Measurements from ENCODE around the gene MYH14. TPM values are rescaled to one million over a fixed set of nuclear protein-coding genes. Genes with fewer than 3 reads are reported as not detected.

Gene MYH14
- total and polyA plus RNA-seq, 2 of the 8 experiments (the other 6 are each of a cell fraction or from before 2014, with no cell fraction given): 17.3 to 28.6 TPM

GRCh38 chr19:50269653-50270052 is 66.2 kb downstream of the MYH14 start:
- TF ChIP-seq GABPA (IDR thresholded peaks at IDR 0.05; ENCODE audit: borderline replicate concordance, insufficient read depth, low read length): no peak
- TF ChIP-seq NANOG (IDR thresholded peaks at IDR 0.05; ENCODE audit: insufficient read depth, low read depth, low read length, poor library complexity, severe bottlenecking): no peak
- no peak for TF ChIP-seq SIX5 (IDR thresholded peaks at IDR 0.05; ENCODE audit: low read depth, low read length)
- no peak for TF ChIP-seq CHD1 (IDR thresholded peaks at IDR 0.05; ENCODE audit: low read depth, low read length)
- no peak for TF ChIP-seq YY1 (IDR thresholded peaks at IDR 0.05; ENCODE audit: low read depth, low read length)
- no peak for TF ChIP-seq TAF7 (optimal IDR thresholded peaks at IDR 0.05; ENCODE audit: borderline replicate concordance, low read depth, low read length)
- TF ChIP-seq TAF1 (IDR thresholded peaks at IDR 0.05; ENCODE audit: low read depth, low read length): no peak
- TF ChIP-seq SIN3A (conservative IDR thresholded peaks at IDR 0.05 in 1 of 2, IDR thresholded peaks at IDR 0.05 in 1 of 2; ENCODE audit: low read depth in 1 of 2, low read length in 2 of 2): no peak
- TF ChIP-seq NRF1 (IDR thresholded peaks at IDR 0.05; ENCODE audit: low read depth, low read length): no peak
- TF ChIP-seq ASH2L (IDR thresholded peaks at IDR 0.05; ENCODE audit: low read length): no peak
- H4K91ac ChIP-seq (replicated peaks; ENCODE audit: insufficient read length, low read length): no peak overlapping the region
- no peaks in the 10 kb centered on the region for H3K79me1 ChIP-seq (ENCODE audit: low read depth, low read length)
- H2BK5ac ChIP-seq (ENCODE audit: low read depth, low read length): no peak overlapping the region; the same call in 1 of the 2 replicates
- H3K23ac ChIP-seq (ENCODE audit: insufficient read length): no peak overlapping the region
- no peak overlapping the region for H2BK120ac ChIP-seq (replicated peaks; ENCODE audit: low read depth, low read length)
- H2AK5ac ChIP-seq (ENCODE audit: low read depth, low read length): no peak overlapping the region
- H3K56ac ChIP-seq (replicated peaks; ENCODE audit: insufficient read length, low read depth, low read length): no peak overlapping the region
- no peaks in the 10 kb centered on the region for H3K79me2 ChIP-seq (ENCODE audit: control insufficient read depth in 1 of 2, insufficient read depth in 2 of 2, low read length in 2 of 2)
- H2BK15ac ChIP-seq (ENCODE audit: low read length): no peak overlapping the region
- H3K27me3 ChIP-seq (replicated peaks in 1 of 4; ENCODE audit: control insufficient read depth in 3 of 4, extremely low read depth in 1 of 4, insufficient read depth in 3 of 4, low read length in 3 of 4): no peaks in the 10 kb centered on the region
- no peak overlapping the region for H3K4me3 ChIP-seq (ENCODE audit: extremely low read depth in 1 of 4, insufficient read depth in 2 of 4, low read depth in 3 of 4, low read length in 4 of 4)
- H4K8ac ChIP-seq (ENCODE audit: extremely low read depth, insufficient read depth, low read length): no peak overlapping the region
- H3K4me2 ChIP-seq (ENCODE audit: insufficient read depth in 1 of 2, low read depth in 2 of 2, low read length in 2 of 2): no peak overlapping the region
- H2AFZ ChIP-seq (ENCODE audit: low read length): no peak overlapping the region
- peaks cover 0 to 6% (median 0%) of the 10 kb centered on the region in 4 experiments; a peak in 1 of 7 replicates for H3K4me1 ChIP-seq (replicated peaks in 1 of 4; ENCODE audit: control insufficient read depth in 3 of 4, insufficient read depth in 4 of 4, low read length in 3 of 4)
- no peaks in the 10 kb centered on the region for H3K23me2 ChIP-seq (ENCODE audit: low read depth, low read length)
- H3K36me3 ChIP-seq (ENCODE audit: control insufficient read depth in 2 of 4, insufficient read depth in 4 of 4, low read length in 3 of 4): peaks cover 0 to 12% (median 6%) of the 10 kb centered on the region in 4 experiments; a peak in 5 of 8 replicates
- ChIA-PET CTCF (ENCODE audit: partially characterized antibody) (interaction anchor here (1.4 to 7.8 kb wide), 2 partner anchors 13 to 40 kb away, joined by 3 to 51 read pairs; no protein-coding TSS in a partner anchor), POLR2A (ENCODE audit: partially characterized antibody) (no interaction called here)
- H4K5ac ChIP-seq (ENCODE audit: insufficient read length, low read depth, low read length): no peak overlapping the region
- H2BK20ac ChIP-seq (ENCODE audit: low read length): no peak overlapping the region
- no peaks in the 10 kb centered on the region for H3K9me3 ChIP-seq (ENCODE audit: insufficient read depth in 2 of 2, low read depth in 1 of 2, low read length in 1 of 2)
- FAIRE-seq (no peak), DNase-seq (ENCODE audit: low read depth in 1 of 2, low spot score in 2 of 2) (no peak)
- WGBS, 2 experiments (ENCODE audit: extremely low coverage in 1 of 2, insufficient coverage in 1 of 2, insufficient read length in 1 of 2, insufficient replicate concordance in 2 of 2, low coverage in 1 of 2, low lambda C conversion rate in 2 of 2, missing lambda C conversion rate in 1 of 2): 82% methylated on average over 2 of the region's 2 CpGs; no CpG with 5 or more reads in 1 of the 2 experiments
- no peak overlapping the region for H3K4ac ChIP-seq (replicated peaks; ENCODE audit: insufficient read length, low read depth, low read length)
- H2BK12ac ChIP-seq (ENCODE audit: low read depth, low read length): no peak overlapping the region
- no peak overlapping the region for H3K27ac ChIP-seq (ENCODE audit: low read depth, low read length)
- no peak overlapping the region for H3K9ac ChIP-seq (replicated peaks in 1 of 4; ENCODE audit: extremely low read depth in 1 of 4, low read depth in 3 of 4, low read length in 3 of 4)
- no peak overlapping the region for H3K18ac ChIP-seq (ENCODE audit: extremely low read depth, low read length)
- no peak overlapping the region for H3K14ac ChIP-seq (ENCODE audit: insufficient read length)
- no peaks in the 10 kb centered on the region for H4K20me1 ChIP-seq (replicated peaks in 1 of 2; ENCODE audit: control insufficient read depth in 1 of 2, insufficient read depth in 2 of 2, low read length in 2 of 2)
